COLO829 (cell line): ENCODE data around the gene CD9.
A peak's percentile ranks its signal among the peaks of the same experiment; 100 is the strongest.

Source experiments
- DNase-seq: peaks from one replicate; pipeline ENCODE4 v3.0.0; 2012; ENCODE audit warnings: low spot score

CD9 gene

DNA sequence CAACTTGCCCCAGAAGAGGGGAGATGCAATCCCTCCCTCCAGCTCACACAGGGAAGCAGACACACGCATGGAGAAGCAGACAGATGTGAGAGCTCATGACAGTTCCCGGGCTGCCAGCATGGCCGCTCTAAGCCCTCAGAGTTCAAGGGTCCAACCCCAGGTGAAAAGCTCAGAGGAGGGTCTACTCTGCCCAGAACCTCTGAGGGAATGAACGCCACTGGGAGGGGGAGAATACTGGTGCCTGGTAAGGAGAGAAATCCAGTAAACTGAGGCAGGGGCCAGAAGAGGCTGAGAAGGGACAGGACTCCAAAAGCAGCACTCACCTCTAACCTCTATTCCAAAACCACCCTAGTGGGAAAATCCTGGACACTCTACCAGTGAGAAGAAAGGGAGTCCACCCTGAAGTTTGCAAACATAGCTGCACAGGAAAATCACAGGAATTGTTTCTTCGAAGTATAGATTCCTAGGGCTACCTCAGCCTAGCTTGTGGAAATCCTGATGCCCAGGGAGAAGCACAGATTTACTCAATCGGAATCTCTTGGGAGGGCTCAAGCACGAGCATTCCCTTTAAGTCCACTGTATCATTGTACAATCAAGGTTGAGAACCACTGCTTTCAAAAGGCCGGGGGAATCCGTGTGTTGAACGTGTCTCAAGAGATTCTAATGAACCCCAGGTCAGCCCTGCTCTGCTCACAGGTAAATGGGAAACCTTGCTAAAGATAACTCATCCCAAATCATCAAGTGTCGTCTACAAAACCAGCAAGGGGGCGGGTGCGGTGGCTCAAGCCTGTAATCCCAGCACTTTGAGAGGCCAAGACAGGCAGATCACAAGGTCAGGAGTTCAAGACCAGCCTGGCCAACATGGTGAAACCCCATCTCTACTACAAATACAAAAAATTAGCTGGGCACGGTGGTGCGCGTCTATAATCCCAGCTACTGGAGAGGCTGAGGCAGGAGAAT lies 76.0 kb downstream of the CD9 start:
- no peak for DNase-seq

DNA sequence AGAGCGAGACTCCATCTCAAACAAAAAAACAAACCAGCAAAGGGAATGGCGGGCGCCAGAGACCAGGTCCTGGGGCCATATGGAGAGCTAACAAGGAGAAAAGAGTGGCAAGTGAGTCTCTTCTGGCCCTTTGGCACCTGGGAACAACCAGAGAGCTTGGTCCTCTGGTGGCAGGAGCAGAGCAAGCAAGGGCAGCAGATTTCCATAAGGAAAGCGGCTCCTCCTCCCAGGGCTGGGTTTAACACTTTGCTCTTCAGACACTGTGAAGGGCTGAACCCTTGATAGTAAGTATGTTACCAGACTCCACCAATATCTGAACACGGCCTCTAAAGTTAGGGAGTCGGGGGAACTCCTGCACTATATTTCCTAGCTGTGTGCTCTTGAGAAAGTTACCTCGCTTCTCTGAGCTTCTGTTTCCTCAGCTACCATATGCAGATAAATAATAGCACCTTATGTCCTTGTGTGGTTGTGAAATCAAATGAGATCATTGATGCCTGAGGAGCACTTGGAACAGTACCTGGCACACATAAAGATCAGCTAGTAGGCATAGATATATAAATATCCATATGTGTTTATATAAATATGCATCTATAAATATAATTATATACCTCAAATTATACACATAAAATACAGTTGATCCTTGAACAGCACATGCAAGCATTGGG lies 76.9 kb downstream of the CD9 start:
- DNase-seq: no peak

DNA sequence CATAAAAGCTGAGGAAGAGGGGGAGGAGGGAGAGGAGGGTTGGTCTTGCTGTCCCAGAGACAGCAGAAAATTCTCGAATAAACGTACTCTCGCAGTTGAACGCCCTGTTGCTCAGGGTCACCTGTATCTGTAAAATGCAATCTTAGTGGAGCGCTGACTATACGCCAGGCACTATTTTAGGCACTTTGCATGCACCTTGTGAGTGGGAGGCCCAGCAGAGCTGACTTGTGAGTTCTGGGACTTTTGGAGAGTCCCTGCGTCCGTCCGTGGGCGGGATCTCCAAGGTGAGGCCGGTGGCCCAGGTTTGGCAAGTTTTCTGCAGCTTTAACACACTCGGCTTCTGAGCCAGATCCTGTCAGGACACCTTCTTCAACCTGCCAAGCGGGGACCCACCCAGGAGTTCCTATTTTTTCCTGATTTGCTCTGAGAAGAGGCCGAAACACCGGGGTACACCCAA lies 77.8 kb downstream of the CD9 start:
- no peak for DNase-seq

DNA sequence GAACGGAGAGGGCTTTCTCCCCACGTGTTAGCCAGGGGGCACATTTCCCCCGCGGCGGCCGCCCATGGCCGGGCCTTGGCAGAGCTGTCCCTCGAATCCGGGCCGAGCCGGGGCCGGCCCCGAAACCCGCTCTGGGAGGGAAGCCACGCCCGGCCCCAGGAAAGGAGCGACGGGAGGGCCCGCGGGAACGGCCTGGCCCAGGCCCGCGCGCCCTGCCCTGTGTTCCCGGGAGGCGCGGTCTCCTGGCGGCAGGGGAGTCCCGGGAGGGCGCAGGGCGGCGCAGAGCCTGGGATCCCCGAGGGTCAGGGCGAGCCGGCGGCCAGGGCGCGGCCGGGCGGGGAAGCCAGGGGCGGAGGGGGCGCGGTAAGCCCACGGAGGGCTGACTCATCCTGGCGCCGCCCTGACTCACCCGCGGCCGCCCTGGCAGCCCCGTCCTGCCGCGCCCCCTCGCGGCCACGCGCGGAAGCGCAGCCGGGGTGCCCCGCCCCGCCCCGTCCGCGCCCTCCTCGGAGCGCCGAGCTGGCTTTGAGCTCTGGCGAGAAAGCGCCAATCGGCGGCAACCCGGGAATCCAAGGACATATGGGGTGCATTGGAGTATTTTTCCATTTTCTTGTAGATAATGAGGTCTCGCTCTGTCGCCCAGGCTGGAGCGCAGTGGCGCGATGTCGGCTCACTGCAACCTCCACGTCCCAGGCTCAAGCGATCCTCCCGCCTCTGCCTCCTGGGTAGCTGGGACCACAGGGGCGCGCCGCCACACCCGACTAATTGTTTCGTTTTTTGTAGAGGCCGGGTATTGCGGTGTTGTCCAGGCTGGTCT lies 78.4 kb downstream of the CD9 start:
- peak; percentile 61 for DNase-seq

- no peak for DNase-seq
Observed at GRCh38 chr12:6279256-6279628, 79.0 kb downstream of the CD9 start.

DNA sequence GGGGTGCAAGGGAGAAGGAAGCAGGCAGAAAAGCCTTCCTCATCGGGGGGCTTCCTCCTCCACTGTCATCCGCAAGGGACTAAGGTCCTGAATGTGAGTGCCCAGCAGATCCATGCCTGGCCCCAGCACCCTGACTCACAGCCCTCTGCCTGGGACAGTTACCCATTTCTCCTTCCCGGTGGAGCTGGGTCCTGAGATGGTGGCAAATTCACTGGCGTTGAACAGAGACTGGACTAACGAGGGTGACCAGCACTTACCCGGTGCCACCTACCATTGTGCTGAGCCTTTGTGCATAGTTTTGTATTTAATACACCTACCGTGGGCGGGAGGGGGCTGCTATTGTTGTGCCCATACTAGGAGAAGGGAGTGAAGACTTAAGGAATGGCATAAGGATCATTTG lies 79.4 kb downstream of the CD9 start:
- DNase-seq: no peak

DNA sequence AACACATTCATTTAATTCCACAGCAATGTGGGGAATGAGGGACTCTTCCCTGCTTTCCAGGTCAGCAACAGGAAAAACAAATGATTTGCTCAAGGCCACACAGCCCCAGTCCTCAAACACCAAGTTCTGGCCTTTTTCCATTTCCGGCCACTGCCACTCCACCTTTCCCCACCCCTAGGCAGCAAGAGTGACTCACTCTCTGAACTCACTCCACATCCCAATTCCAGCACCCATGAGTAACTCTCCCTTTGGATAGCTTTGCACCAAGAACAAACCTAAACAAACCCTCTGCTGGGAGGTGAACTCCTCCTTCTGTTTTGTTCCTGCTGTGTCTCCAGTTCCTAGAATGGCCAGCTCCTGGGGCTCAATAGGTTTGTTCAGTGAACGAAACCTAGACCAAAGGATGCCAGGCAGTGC lies 79.9 kb downstream of the CD9 start:
- peak; percentile 68 for DNase-seq

DNA sequence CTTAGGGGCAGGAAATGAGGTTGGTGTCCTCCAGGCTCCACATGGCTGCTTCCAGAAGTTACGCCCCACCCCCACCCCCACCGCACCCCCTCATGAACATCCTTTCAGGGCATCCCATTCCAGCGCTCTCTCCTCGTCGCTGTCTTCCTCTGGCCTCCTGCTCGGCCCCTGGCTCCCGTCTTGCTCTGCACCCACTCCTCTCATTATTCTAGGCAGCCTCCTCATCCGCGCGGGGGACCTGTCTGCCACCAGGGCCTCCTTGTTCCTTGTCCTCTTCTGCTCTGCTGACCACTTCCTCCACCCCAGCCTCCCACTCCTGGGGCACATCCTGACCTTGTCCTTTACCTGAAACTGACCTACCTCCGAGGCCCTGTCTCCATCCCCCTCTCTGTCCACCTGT lies 80.5 kb downstream of the CD9 start:
- DNase-seq: no peak

- no peak for DNase-seq
Observed at GRCh38 chr12:6281081-6281809, 81.0 kb downstream of the CD9 start.

DNA sequence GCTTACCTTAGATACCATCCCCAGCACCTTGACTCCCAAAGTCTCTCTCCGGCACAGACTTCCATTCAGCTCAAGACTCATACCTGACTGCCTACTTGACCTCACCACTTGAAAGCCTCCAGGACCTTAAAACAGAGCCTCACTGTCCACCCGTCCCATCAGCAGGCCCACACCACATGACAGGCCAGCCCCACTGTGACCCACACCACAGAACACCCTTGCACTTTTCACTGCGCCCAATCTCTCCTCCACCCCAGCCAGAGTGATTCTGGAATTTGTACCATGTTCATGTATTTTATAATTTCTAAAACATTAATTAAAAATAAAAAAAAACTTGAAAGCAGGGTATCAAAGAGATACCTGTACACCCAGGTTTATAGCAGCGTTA lies 82.2 kb downstream of the CD9 start:
- DNase-seq: no peak

DNA sequence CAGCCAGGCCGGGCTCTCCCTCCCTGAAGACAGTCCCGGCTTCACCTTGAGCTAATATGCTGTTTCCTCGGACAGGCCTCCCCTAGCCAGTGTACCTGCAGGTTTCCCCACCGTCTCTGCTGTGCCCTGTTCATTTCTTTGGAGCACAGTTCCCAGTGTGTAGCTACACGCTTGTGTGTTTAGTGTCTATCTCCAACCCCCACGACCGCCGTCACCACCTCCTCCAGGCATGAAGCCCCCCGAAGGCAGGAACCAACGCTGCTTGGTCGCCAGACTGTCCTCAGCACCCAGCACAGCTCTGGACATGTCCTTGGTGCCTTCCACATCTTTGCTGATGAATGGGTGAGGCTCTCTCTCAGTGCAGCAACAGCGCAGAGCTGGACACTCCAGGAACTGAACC lies 84.1 kb downstream of the CD9 start:
- no peak for DNase-seq

- peak; percentile 90 for DNase-seq
Observed at GRCh38 chr12:6285063-6285477, 84.9 kb downstream of the CD9 start.

GRCh38 chr12:6285532-6286306 lies 85.5 kb downstream of the CD9 start:
- no peak for DNase-seq
